Panc1 (cell line): ENCODE measurements around the gene TRPM5. TPM values are rescaled to one million over a fixed set of nuclear protein-coding genes. Genes with fewer than 3 reads are reported as not detected.

Experiments used
- ATAC-seq: fragments of 200-7000 bp; cut with Tn5 transposase; 2 replicates; pipeline ENCODE4 v1.9.1; 2020; ENCODE audit warnings: mild to moderate bottlenecking, moderate library complexity
- BruUV-seq: library from RNA; stranded (reverse); fragments of 400-500 nt; replicated peaks from 2 replicates; lab custom pipeline; 2021; lab: Mats Ljungman, UMichigan
- CTCF ChIA-PET: fragments of 300-600 bp; sonication (Branson Sonifier 250); formaldehyde crosslinking; loops from one replicate; lab custom pipeline; 2022; ENCODE audit warnings: antibody characterized with exemption; lab: Charles Lee
- POLR2A ChIA-PET: fragments of 300-600 bp; sonication (Branson Sonifier 250); formaldehyde crosslinking; loops from one replicate; lab custom pipeline; 2022; ENCODE audit warnings: antibody characterized with exemption; lab: Charles Lee
- DNase-seq: peaks from one replicate; pipeline ENCODE4 v3.0.0-alpha.2; 2010; ENCODE audit warnings: low read depth, low spot score
- H3K27ac ChIP-seq: 2 replicates; pipeline ENCODE4 v1.5.1; 2011; ENCODE audit warnings: mild to moderate bottlenecking, low read length, inconsistent platforms
- H3K27me3 ChIP-seq: fragments of 200-500 bp; sonication (Bioruptor generic); 2 replicates; pipeline ENCODE4 v1.6.0; 2014; ENCODE audit warnings: low read length, inconsistent platforms; ENCODE audit not compliant: control insufficient read depth, insufficient read depth
- H3K36me3 ChIP-seq: fragments of 200-500 bp; sonication (Bioruptor generic); 2 replicates; pipeline ENCODE4 v1.5.1; 2014; ENCODE audit warnings: inconsistent platforms, mild to moderate bottlenecking, low read length, moderate library complexity; ENCODE audit not compliant: control insufficient read depth, insufficient read depth
- H3K4me1 ChIP-seq: 2 replicates; pipeline ENCODE4 v1.5.1; 2011; ENCODE audit warnings: inconsistent platforms, mild to moderate bottlenecking, low read length, moderate library complexity; ENCODE audit not compliant: control insufficient read depth, insufficient read depth
- H3K4me3 ChIP-seq, 2 experiments: 2 replicates each; pipeline ENCODE4 v1.5.1; 2011 to 2012; ENCODE audit warnings: low read depth in 2 of 2, low read length in 2 of 2, mild to moderate bottlenecking in 2 of 2, inconsistent platforms in 1 of 2, moderate library complexity in 1 of 2
- H3K9me3 ChIP-seq: fragments of 200-500 bp; sonication (Bioruptor generic); 2 replicates; pipeline ENCODE4 v1.5.1; 2014; ENCODE audit warnings: low read depth, mild to moderate bottlenecking, inconsistent platforms, low read length, moderate library complexity; ENCODE audit not compliant: control insufficient read depth, insufficient read depth
- CTCF ChIP-seq: fragments of 450-650 bp; IDR thresholded peaks from 2 replicates; pipeline ENCODE4 v1.5.1; 2017; ENCODE audit warnings: mild to moderate bottlenecking
- POLR2AphosphoS5 ChIP-seq: IDR thresholded peaks from 2 replicates; pipeline ENCODE4 v1.6.1; 2012; ENCODE audit warnings: mild to moderate bottlenecking, low read depth, low read length, moderate library complexity
- REST ChIP-seq, 2 experiments: IDR thresholded peaks; 2 replicates each; pipeline ENCODE4 v1.6.1; 2011 to 2012; ENCODE audit warnings: low read depth in 2 of 2, control low read depth in 1 of 2, low read length in 1 of 2, mild to moderate bottlenecking in 1 of 2, moderate library complexity in 1 of 2; ENCODE audit not compliant: insufficient read depth in 1 of 2
- SIN3A ChIP-seq: IDR thresholded peaks from 2 replicates; pipeline ENCODE4 v1.6.1; 2012; ENCODE audit warnings: low read depth, mild to moderate bottlenecking, low read length, moderate library complexity, borderline replicate concordance; ENCODE audit not compliant: insufficient read depth
- TCF7L2 ChIP-seq: IDR thresholded peaks from 2 replicates; pipeline ENCODE4 v1.6.1; 2011; ENCODE audit warnings: mild to moderate bottlenecking, low read depth, low read length, inconsistent platforms
- in situ Hi-C: cut with HindIII; loops from 2 replicates; pipeline ENCODE4 v1.10.0; 2016; ENCODE audit warnings: low sequenced_read_pairs, low pct_unique_long_range_greater_than_20kb
- intact Hi-C: fragments of 100-400 bp; cut with micrococcal nuclease; formaldehyde crosslinking; loops from one replicate; pipeline ENCODE4 v1.10.0; 2022; ENCODE audit not compliant: unreplicated experiment
- total RNA-seq: library from RNA; stranded (reverse); gene quantifications from one replicate; pipeline ENCODE4 v1.2.1, GENCODE V29; 2021; ENCODE audit not compliant: unreplicated experiment

Gene TRPM5
- total RNA-seq, 1 experiment from 2014 or later = 0.08 TPM

DNA sequence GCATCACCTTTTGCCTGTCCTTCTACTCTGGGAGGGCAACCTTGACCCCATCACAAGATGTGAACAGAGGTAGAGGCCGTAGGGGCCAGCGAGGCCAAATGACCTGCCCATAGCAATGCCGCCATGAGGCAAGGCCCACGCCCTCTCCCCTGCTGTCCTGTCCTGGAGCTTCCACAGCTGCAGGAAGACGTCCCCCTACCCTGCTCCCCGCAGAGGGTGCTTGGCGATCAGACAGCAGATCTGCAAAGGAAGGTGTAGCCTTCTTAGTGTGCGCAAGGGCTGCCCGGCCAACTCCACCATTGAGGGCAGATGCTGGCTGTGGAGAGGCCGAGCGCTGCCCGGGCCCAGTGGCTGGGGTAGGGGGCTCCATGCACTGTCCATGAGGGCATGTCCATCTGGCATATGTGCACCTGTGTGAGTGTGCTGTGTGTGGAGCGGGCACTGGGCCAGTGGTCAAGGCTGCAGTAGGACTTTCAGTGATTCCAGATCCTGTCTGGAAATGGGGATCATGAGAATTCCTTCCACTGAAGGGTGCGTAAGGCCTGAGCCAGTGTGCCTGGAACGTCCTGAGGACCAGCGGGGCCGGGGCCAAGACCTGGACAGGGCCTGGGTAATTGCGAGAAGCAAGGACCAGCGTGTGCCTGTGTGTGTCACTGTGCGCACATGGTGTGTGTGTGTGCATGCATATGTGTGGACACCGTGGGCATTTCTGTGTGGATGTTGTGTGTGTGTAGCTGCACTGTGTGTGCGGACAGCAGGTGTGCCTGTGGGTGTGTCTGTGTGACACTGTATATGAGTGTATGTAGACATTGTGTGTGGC, 11.0 kb downstream of the TRPM5 start:
- POLR2A ChIA-PET = no interaction called here
- H3K36me3 ChIP-seq = no peaks in the 10 kb centered on the region
- no TSS peak for BruUV-seq
- in situ Hi-C loops (no loop called here), intact Hi-C loops (no loop called here)
- DNase-seq (no peak), ATAC-seq (no peak; the same call in 1 of the 2 replicates)
- TF ChIP-seq TCF7L2 (no peak), REST (IDR thresholded peaks at IDR 0.05; ENCODE audit: insufficient read depth in 1 of 2, low read depth in 2 of 2, low read length in 1 of 2) (no peak), POLR2AphosphoS5 (no peak), SIN3A (no peak)
- CTCF ChIA-PET = interaction anchor here (1.0 kb wide), 1 partner anchor 121 kb away, joined by 3 read pairs; no protein-coding TSS in a partner anchor
- no peak overlapping the region for H3K27ac ChIP-seq
- no peaks in the 10 kb centered on the region for H3K27me3 ChIP-seq
- H3K4me3 ChIP-seq = no peak overlapping the region
- no peaks in the 10 kb centered on the region for H3K9me3 ChIP-seq
- no peaks in the 10 kb centered on the region for H3K4me1 ChIP-seq

- no peaks in the 10 kb centered on the region for H3K4me1 ChIP-seq
- no peak overlapping the region for H3K4me3 ChIP-seq
- in situ Hi-C loops = no loop called here
- ATAC-seq (no peak), DNase-seq (no peak)
- H3K27me3 ChIP-seq = no peaks in the 10 kb centered on the region
- no TSS peak for BruUV-seq
- H3K27ac ChIP-seq = no peak overlapping the region
- intact Hi-C loops = no loop called here
- H3K36me3 ChIP-seq = no peaks in the 10 kb centered on the region
- ChIA-PET CTCF (interaction anchor here (0.6 to 1.0 kb wide), 2 partner anchors 122 to 533 kb away, joined by 3 read pairs; no protein-coding TSS in a partner anchor), POLR2A (no interaction called here)
- no peaks in the 10 kb centered on the region for H3K9me3 ChIP-seq
- no peak for TF ChIP-seq POLR2AphosphoS5
- no peak for TF ChIP-seq SIN3A
- no peak for TF ChIP-seq CTCF
- no peak for TF ChIP-seq REST (IDR thresholded peaks at IDR 0.05; ENCODE audit: insufficient read depth in 1 of 2, low read depth in 2 of 2, low read length in 1 of 2)
- no peak for TF ChIP-seq TCF7L2
Measured at GRCh38 chr11:2432628-2433071, 11.7 kb downstream of the TRPM5 start.
